ENCODE data around the gene TXLNB.

TXLNB gene

GRCh38 chr6:139282684-139283083 is 9.1 kb downstream of the TXLNB start:
- in situ Hi-C loops (cut with HindIII; ENCODE audit: low pct_ligation_motif_present, low pct_unique_long_range_greater_than_20kb, low sequenced_read_pairs) = no loop called here
- no peak for DNase-seq

- no peak for DNase-seq
- in situ Hi-C loops (cut with HindIII; ENCODE audit: low pct_ligation_motif_present, low pct_unique_long_range_greater_than_20kb, low sequenced_read_pairs) = no loop called here
These were observed 13.6 kb downstream of the TXLNB start for GRCh38 chr6:139278190-139278589.

GRCh38 chr6:139277587-139277986 is 14.2 kb downstream of the TXLNB start:
- in situ Hi-C loops (cut with HindIII; ENCODE audit: low pct_ligation_motif_present, low pct_unique_long_range_greater_than_20kb, low sequenced_read_pairs) = no loop called here

GRCh38 chr6:139277161-139277560 is 14.6 kb downstream of the TXLNB start:
- DNase-seq = no peak
- in situ Hi-C loops (cut with HindIII; ENCODE audit: low pct_ligation_motif_present, low pct_unique_long_range_greater_than_20kb, low sequenced_read_pairs) = no loop called here

More at GRCh38 chr6:139277587-139277986, 14.2 kb downstream of the TXLNB start:
- no peak for DNase-seq

- in situ Hi-C loops (cut with HindIII; ENCODE audit: low pct_ligation_motif_present, low pct_unique_long_range_greater_than_20kb, low sequenced_read_pairs) = no loop called here
- DNase-seq = no peak
These were observed 16.3 kb downstream of the TXLNB start for GRCh38 chr6:139275279-139276055.

- DNase-seq = no peak
- in situ Hi-C loops (cut with HindIII; ENCODE audit: low pct_ligation_motif_present, low pct_unique_long_range_greater_than_20kb, low sequenced_read_pairs) = no loop called here
These were observed 20.7 kb downstream of the TXLNB start for GRCh38 chr6:139271056-139271455.

- in situ Hi-C loops (cut with HindIII; ENCODE audit: low pct_ligation_motif_present, low pct_unique_long_range_greater_than_20kb, low sequenced_read_pairs) = no loop called here
- DNase-seq = no peak
These were observed 21.5 kb downstream of the TXLNB start for GRCh38 chr6:139270249-139270648.

- in situ Hi-C loops (cut with HindIII; ENCODE audit: low pct_ligation_motif_present, low pct_unique_long_range_greater_than_20kb, low sequenced_read_pairs) = no loop called here
- DNase-seq = no peak
These were observed 26.1 kb downstream of the TXLNB start for GRCh38 chr6:139265512-139266190.

GRCh38 chr6:139262519-139263300 is 29.1 kb downstream of the TXLNB start:
- DNase-seq = no peak
- in situ Hi-C loops (cut with HindIII; ENCODE audit: low pct_ligation_motif_present, low pct_unique_long_range_greater_than_20kb, low sequenced_read_pairs) = no loop called here

GRCh38 chr6:139257821-139258398 is 33.9 kb downstream of the TXLNB start:
- DNase-seq = no peak
- in situ Hi-C loops (cut with HindIII; ENCODE audit: low pct_ligation_motif_present, low pct_unique_long_range_greater_than_20kb, low sequenced_read_pairs) = no loop called here

- no peak for DNase-seq
- in situ Hi-C loops (cut with HindIII; ENCODE audit: low pct_ligation_motif_present, low pct_unique_long_range_greater_than_20kb, low sequenced_read_pairs) = no loop called here
These were observed 34.5 kb downstream of the TXLNB start for GRCh38 chr6:139257291-139257690.

GRCh38 chr6:139256087-139256486 is 35.7 kb downstream of the TXLNB start:
- no peak for DNase-seq
- in situ Hi-C loops (cut with HindIII; ENCODE audit: low pct_ligation_motif_present, low pct_unique_long_range_greater_than_20kb, low sequenced_read_pairs) = no loop called here

- no peak for DNase-seq
- in situ Hi-C loops (cut with HindIII; ENCODE audit: low pct_ligation_motif_present, low pct_unique_long_range_greater_than_20kb, low sequenced_read_pairs) = no loop called here
These were observed 37.6 kb downstream of the TXLNB start for GRCh38 chr6:139254196-139254595.

- in situ Hi-C loops (cut with HindIII; ENCODE audit: low pct_ligation_motif_present, low pct_unique_long_range_greater_than_20kb, low sequenced_read_pairs) = no loop called here
- no peak for DNase-seq
These were observed 38.1 kb downstream of the TXLNB start for GRCh38 chr6:139253656-139254055.

GRCh38 chr6:139251691-139252390 is 40.0 kb downstream of the TXLNB start:
- DNase-seq = no peak
- in situ Hi-C loops (cut with HindIII; ENCODE audit: low pct_ligation_motif_present, low pct_unique_long_range_greater_than_20kb, low sequenced_read_pairs) = no loop called here

GRCh38 chr6:139251045-139251690 is 40.6 kb downstream of the TXLNB start:
- in situ Hi-C loops (cut with HindIII; ENCODE audit: low pct_ligation_motif_present, low pct_unique_long_range_greater_than_20kb, low sequenced_read_pairs) = no loop called here
- no peak for DNase-seq

GRCh38 chr6:139250296-139251044 is 41.3 kb downstream of the TXLNB start:
- peak; percentile 53 for DNase-seq
- in situ Hi-C loops (cut with HindIII; ENCODE audit: low pct_ligation_motif_present, low pct_unique_long_range_greater_than_20kb, low sequenced_read_pairs) = no loop called here
